PC-3 (cell line): ENCODE measurements around the gene KANK3. TPM values are rescaled to one million over a fixed set of nuclear protein-coding genes. Genes with fewer than 3 reads are reported as not detected.

ENCODE experiments used
- ATAC-seq: fragments of 200-7000 bp; cut with Tn5 transposase; 2 replicates; pipeline ENCODE4 v1.9.1; 2020; ENCODE audit warnings: mild to moderate bottlenecking, moderate library complexity
- BruUV-seq: library from RNA; stranded (reverse); fragments of 400-500 nt; replicated peaks from 2 replicates; lab custom pipeline; 2021; lab: Mats Ljungman, UMichigan
- CTCF ChIA-PET: fragments of 300-600 bp; sonication (Branson Sonifier 250); formaldehyde crosslinking; loops from one replicate; lab custom pipeline; 2022; ENCODE audit warnings: antibody characterized with exemption; lab: Charles Lee
- POLR2A ChIA-PET: fragments of 300-600 bp; sonication (Branson Sonifier 250); formaldehyde crosslinking; loops from one replicate; lab custom pipeline; 2022; ENCODE audit warnings: antibody characterized with exemption; ENCODE audit not compliant: unreplicated experiment; lab: Charles Lee
- DNase-seq: peaks from one replicate; pipeline ENCODE4 v3.0.0-alpha.2; 2015
- H2AFZ ChIP-seq: fragments of 300-600 bp; sonication (generic); 2 replicates; pipeline ENCODE4 v1.6.0; 2016; ENCODE audit warnings: antibody characterized with exemption, low read length
- H3F3A ChIP-seq: fragments of 300-600 bp; sonication (generic); one replicate; pipeline ENCODE4 v1.6.0; 2017; ENCODE audit warnings: antibody characterized with exemption, low read length, control low read depth, mild to moderate bottlenecking; ENCODE audit not compliant: unreplicated experiment
- H3K27ac ChIP-seq: fragments of 300-600 bp; sonication (generic); 2 replicates; pipeline ENCODE4 v1.5.1; 2016; ENCODE audit warnings: mild to moderate bottlenecking, low read length
- H3K27me3 ChIP-seq: fragments of 300-600 bp; sonication (generic); 2 replicates; pipeline ENCODE4 v1.6.1; 2016; ENCODE audit warnings: low read length, mixed read lengths
- H3K36me3 ChIP-seq: fragments of 300-600 bp; sonication (generic); 2 replicates; pipeline ENCODE4 v1.6.1; 2016; ENCODE audit warnings: low read depth, mixed run types, low read length, mixed read lengths
- H3K4me1 ChIP-seq: fragments of 300-600 bp; sonication (generic); 2 replicates; pipeline ENCODE4 v1.5.1; 2016; ENCODE audit warnings: low read length; ENCODE audit not compliant: insufficient read depth
- H3K4me2 ChIP-seq: fragments of 300-600 bp; sonication (generic); 2 replicates; pipeline ENCODE4 v1.6.0; 2016; ENCODE audit warnings: low read length
- H3K4me3 ChIP-seq: fragments of 300-600 bp; sonication (generic); 2 replicates; pipeline ENCODE4 v1.5.1; 2016; ENCODE audit warnings: mild to moderate bottlenecking, low read length, mixed read lengths
- H3K79me2 ChIP-seq: fragments of 300-600 bp; sonication (generic); 2 replicates; pipeline ENCODE4 v1.6.1; 2017; ENCODE audit warnings: low read length, mixed read lengths
- H3K9ac ChIP-seq: fragments of 300-600 bp; sonication (generic); 2 replicates; pipeline ENCODE4 v1.6.0; 2016; ENCODE audit warnings: mild to moderate bottlenecking, low read length
- H3K9me2 ChIP-seq: fragments of 300-600 bp; sonication (generic); replicated peaks from 2 replicates; pipeline ENCODE4 v1.6.1; 2016; ENCODE audit warnings: mixed run types, low read length, mixed read lengths
- H3K9me3 ChIP-seq: fragments of 300-600 bp; sonication (generic); 2 replicates; pipeline ENCODE4 v1.6.1; 2016; ENCODE audit warnings: low read length, mixed read lengths
- H4K20me1 ChIP-seq: fragments of 300-600 bp; sonication (generic); 2 replicates; pipeline ENCODE4 v1.6.1; 2016; ENCODE audit warnings: low read length, mixed read lengths
- EZH2 ChIP-seq: fragments of 300-600 bp; sonication (generic); IDR thresholded peaks from one replicate; pipeline ENCODE4 v1.6.1; 2017; ENCODE audit warnings: antibody characterized with exemption, mild to moderate bottlenecking, low read length; ENCODE audit not compliant: unreplicated experiment
- EZH2phosphoT487 ChIP-seq: fragments of 300-600 bp; sonication (generic); IDR thresholded peaks from 2 replicates; pipeline ENCODE4 v1.6.1; 2018; ENCODE audit warnings: mild to moderate bottlenecking, antibody characterized with exemption, low read length, borderline replicate concordance
- intact Hi-C: fragments of 100-400 bp; cut with micrococcal nuclease; formaldehyde crosslinking; loops from 2 replicates; pipeline ENCODE4 v1.9.0; 2023
- total RNA-seq: library from RNA; depleted of rRNA; stranded (reverse); fragments of >200 nt; gene quantifications from 2 replicates; pipeline ENCODE4 v1.2.3, GENCODE V29; 2014
- TF ChIP-seq, protein P1 (sequence below): fragments of 300-600 bp; sonication (generic); conservative IDR thresholded peaks from 2 replicates; pipeline ENCODE4 v1.5.1; 2017; ENCODE audit warnings: antibody characterized with exemption, low read depth, mild to moderate bottlenecking, low read length

Gene KANK3
- total RNA-seq, 1 experiment from 2014 or later = 0.87 TPM

DNA sequence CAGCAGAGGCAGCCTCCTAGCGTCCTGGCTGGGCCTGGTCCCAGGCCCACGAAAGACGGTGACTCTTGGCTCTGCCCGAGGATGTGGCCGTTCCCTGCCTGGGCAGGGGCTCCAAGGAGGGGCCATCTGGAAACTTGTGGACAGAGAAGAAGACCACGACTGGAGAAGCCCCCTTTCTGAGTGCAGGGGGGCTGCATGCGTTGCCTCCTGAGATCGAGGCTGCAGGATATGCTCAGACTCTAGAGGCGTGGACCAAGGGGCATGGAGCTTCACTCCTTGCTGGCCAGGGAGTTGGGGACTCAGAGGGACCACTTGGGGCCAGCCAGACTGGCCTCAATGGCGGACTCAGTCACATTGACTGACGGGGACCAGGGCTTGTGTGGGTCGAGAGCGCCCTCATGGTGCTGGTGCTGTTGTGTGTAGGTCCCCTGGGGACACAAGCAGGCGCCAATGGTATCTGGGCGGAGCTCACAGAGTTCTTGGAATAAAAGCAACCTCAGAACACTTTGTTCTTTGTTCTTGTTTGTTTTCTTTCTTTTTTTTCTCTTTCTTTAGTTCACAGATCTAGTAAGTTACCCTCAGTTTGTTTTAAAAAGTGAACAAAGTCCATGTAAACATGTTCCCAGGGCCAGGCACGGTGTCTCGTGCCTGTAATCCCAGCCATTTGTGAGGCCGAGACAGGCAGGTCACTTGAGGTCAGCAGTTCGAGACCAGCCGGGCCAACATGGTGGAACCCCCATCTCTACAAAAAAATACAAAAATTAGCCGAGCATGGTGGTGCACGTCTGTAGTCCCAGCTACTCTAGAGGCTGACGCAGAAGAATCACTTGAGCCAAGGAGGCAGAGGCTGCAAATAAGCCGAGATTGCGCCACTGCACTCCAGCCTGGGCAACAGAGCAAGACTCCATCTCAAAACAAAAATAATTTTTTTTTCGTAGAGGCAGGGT is 31.1 kb upstream of the KANK3 start:
- no peak for ATAC-seq
- CTCF ChIA-PET = no interaction called here
- Histone ChIP-seq H3K9me3 (no peaks in the 10 kb centered on the region), H3K36me3 (no peaks in the 10 kb centered on the region), H3K79me2 (no peaks in the 10 kb centered on the region), H3K4me3 (no peak overlapping the region), H2AFZ (no peak overlapping the region), H3K9me2 (no peaks in the 10 kb centered on the region), H3F3A (no peaks in the 10 kb centered on the region), H3K27me3 (no peaks in the 10 kb centered on the region), H3K9ac (no peak overlapping the region), H3K4me2 (no peak overlapping the region), H3K4me1 (no peaks in the 10 kb centered on the region), H3K27ac (no peak overlapping the region), H4K20me1 (no peaks in the 10 kb centered on the region)
- no peak for DNase-seq
- POLR2A ChIA-PET = no interaction called here
- no TSS peak for BruUV-seq
- TF ChIP-seq EZH2phosphoT487 = no peak
- TF ChIP-seq, protein P1, sequence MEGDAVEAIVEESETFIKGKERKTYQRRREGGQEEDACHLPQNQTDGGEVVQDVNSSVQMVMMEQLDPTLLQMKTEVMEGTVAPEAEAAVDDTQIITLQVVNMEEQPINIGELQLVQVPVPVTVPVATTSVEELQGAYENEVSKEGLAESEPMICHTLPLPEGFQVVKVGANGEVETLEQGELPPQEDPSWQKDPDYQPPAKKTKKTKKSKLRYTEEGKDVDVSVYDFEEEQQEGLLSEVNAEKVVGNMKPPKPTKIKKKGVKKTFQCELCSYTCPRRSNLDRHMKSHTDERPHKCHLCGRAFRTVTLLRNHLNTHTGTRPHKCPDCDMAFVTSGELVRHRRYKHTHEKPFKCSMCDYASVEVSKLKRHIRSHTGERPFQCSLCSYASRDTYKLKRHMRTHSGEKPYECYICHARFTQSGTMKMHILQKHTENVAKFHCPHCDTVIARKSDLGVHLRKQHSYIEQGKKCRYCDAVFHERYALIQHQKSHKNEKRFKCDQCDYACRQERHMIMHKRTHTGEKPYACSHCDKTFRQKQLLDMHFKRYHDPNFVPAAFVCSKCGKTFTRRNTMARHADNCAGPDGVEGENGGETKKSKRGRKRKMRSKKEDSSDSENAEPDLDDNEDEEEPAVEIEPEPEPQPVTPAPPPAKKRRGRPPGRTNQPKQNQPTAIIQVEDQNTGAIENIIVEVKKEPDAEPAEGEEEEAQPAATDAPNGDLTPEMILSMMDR = peak; percentile 18; the same call in 1 of the 2 replicates
- TF ChIP-seq EZH2 = no peak
- intact Hi-C loops = no loop called here

DNA sequence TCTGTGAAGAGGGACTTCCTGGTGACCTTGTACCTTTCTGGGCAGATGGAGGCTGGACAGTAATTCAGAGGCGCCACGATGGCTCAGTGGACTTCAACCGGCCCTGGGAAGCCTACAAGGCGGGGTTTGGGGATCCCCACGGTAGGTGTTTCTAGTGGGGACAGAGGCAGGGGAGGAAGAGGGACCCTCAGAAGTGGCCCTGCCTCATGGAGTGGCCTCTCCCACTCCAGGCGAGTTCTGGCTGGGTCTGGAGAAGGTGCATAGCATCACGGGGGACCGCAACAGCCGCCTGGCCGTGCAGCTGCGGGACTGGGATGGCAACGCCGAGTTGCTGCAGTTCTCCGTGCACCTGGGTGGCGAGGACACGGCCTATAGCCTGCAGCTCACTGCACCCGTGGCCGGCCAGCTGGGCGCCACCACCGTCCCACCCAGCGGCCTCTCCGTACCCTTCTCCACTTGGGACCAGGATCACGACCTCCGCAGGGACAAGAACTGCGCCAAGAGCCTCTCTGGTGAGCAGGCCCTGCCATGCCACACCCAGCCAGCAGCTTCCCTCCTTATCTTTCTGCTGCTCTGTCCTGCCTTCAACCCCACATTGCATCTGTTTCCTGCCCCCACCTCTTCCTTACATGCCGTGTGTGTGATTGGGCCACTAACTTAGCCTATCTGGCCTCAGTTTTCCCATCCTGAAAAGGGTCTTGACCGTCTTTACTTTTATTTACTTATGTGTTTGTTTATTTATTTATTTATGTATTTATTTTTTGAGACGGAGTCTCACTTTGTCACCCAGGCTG is 28.1 kb upstream of the KANK3 start:
- ChIA-PET POLR2A (no interaction called here), CTCF (no interaction called here)
- no peaks in the 10 kb centered on the region for H3F3A ChIP-seq
- no peaks in the 10 kb centered on the region for H4K20me1 ChIP-seq
- H3K4me2 ChIP-seq = no peak overlapping the region
- H3K27me3 ChIP-seq = no peaks in the 10 kb centered on the region
- H3K4me3 ChIP-seq = no peak overlapping the region
- no peaks in the 10 kb centered on the region for H3K9me2 ChIP-seq
- H3K79me2 ChIP-seq = no peaks in the 10 kb centered on the region
- H3K9ac ChIP-seq = no peak overlapping the region
- H2AFZ ChIP-seq = no peak overlapping the region
- no TSS peak for BruUV-seq
- H3K27ac ChIP-seq = no peak overlapping the region
- no peaks in the 10 kb centered on the region for H3K9me3 ChIP-seq
- H3K4me1 ChIP-seq = peaks cover 16% of the 10 kb centered on the region
- no peaks in the 10 kb centered on the region for H3K36me3 ChIP-seq
- ATAC-seq = no peak
- no peak for TF ChIP-seq EZH2phosphoT487
- TF ChIP-seq EZH2 = no peak
- TF ChIP-seq, protein P1 = no peak
- no peak for DNase-seq
- intact Hi-C loops = no loop called here
